Keratinocyte (primary cell): ENCODE measurements around the gene CACNA1I. TPM values are rescaled to one million over a fixed set of nuclear protein-coding genes. Genes with fewer than 3 reads are reported as not detected.

Experiments used
- DNase-seq: peaks from one replicate; pipeline ENCODE4 v3.0.0-alpha.2; 2011; ENCODE audit warnings: low read depth, missing footprints, low spot score
- FAIRE-seq: peaks from 2 replicates; lab custom pipeline; 2011; peaks lifted over from hg19 to GRCh38; lab: Jason Lieb, UNC
- H2AFZ ChIP-seq: 2 replicates; pipeline ENCODE4 v1.6.0; 2012; ENCODE audit warnings: low read length, control low read depth, inconsistent platforms; ENCODE audit not compliant: control insufficient read depth
- H3K27ac ChIP-seq: 2 replicates; pipeline ENCODE4 v1.5.1; 2011; ENCODE audit warnings: low read length; ENCODE audit not compliant: control insufficient read depth, insufficient read depth
- H3K27me3 ChIP-seq: 3 replicates; pipeline ENCODE4 v1.6.0; 2011; ENCODE audit warnings: low read length; ENCODE audit not compliant: control insufficient read depth, insufficient read depth; ENCODE audit errors: extremely low read depth
- H3K36me3 ChIP-seq, 2 experiments: 2 replicates in 1 of 2; 3 replicates in 1 of 2; pipeline ENCODE4 v1.5.1; 2011; ENCODE audit warnings: low read length in 2 of 2, mild to moderate bottlenecking in 1 of 2; ENCODE audit not compliant: control insufficient read depth in 2 of 2, insufficient read depth in 2 of 2; ENCODE audit errors: extremely low read depth in 1 of 2
- H3K4me1 ChIP-seq: 3 replicates; pipeline ENCODE4 v1.5.1; 2011; ENCODE audit warnings: low read length; ENCODE audit not compliant: control insufficient read depth, insufficient read depth; ENCODE audit errors: extremely low read depth
- H3K4me2 ChIP-seq: 3 replicates; pipeline ENCODE4 v1.6.0; 2011; ENCODE audit warnings: low read depth, low read length; ENCODE audit not compliant: control insufficient read depth, insufficient read depth; ENCODE audit errors: extremely low read depth
- H3K4me3 ChIP-seq, 3 experiments: fragments of 200-600 bp in 1 of 3; sonication (generic) in 1 of 3; 2 replicates in 2 of 3; 3 replicates in 1 of 3; pipeline ENCODE4 v1.5.1; 2011 to 2016; ENCODE audit warnings: low read length in 3 of 3, mild to moderate bottlenecking in 3 of 3, control low read depth in 2 of 3, inconsistent platforms in 1 of 3, low read depth in 1 of 3, mixed read lengths in 1 of 3, mixed run types in 1 of 3, moderate library complexity in 1 of 3; ENCODE audit not compliant: control insufficient read depth in 2 of 3, insufficient read depth in 2 of 3; ENCODE audit errors: extremely low read depth in 1 of 3
- H3K79me2 ChIP-seq: 2 replicates; pipeline ENCODE4 v1.6.0; 2012; ENCODE audit warnings: low read length; ENCODE audit not compliant: control insufficient read depth, insufficient read depth
- H3K9ac ChIP-seq: 3 replicates; pipeline ENCODE4 v1.6.0; 2011; ENCODE audit warnings: low read length; ENCODE audit not compliant: control insufficient read depth, insufficient read depth; ENCODE audit errors: extremely low read depth
- H3K9me1 ChIP-seq: 3 replicates; pipeline ENCODE4 v1.6.0; 2011; ENCODE audit warnings: low read length; ENCODE audit not compliant: control insufficient read depth, insufficient read depth; ENCODE audit errors: extremely low read depth
- H3K9me3 ChIP-seq: 2 replicates; pipeline ENCODE4 v1.5.1; 2012; ENCODE audit warnings: low read depth, low read length; ENCODE audit not compliant: control insufficient read depth
- H4K20me1 ChIP-seq: 3 replicates; pipeline ENCODE4 v1.6.0; 2011; ENCODE audit warnings: low read length; ENCODE audit not compliant: control insufficient read depth, insufficient read depth; ENCODE audit errors: extremely low read depth
- EZH2 ChIP-seq: IDR thresholded peaks from one replicate; pipeline ENCODE4 v1.6.1; 2012; ENCODE audit warnings: inconsistent platforms, mild to moderate bottlenecking, low read length, moderate library complexity
- dilution Hi-C: fragments of 300-500 bp; cut with MboI; formaldehyde crosslinking; loops from one replicate; pipeline ENCODE4 v1.7.0; 2020; ENCODE audit warnings: low sequenced_read_pairs; ENCODE audit not compliant: extremely low pct_ligation_motif_present
- polyA plus RNA-seq, 5 experiments: library from polyadenylated mRNA; depleted of rRNA in 3 of 5; stranded (reverse) in 3 of 5; stranded (forward) in 1 of 5; unstranded in 1 of 5; fragments of >200 nt; gene quantifications; 1 replicate in 1 of 5; 2 replicates in 3 of 5; 3 replicates in 1 of 5; pipeline versions ENCODE4 v1.2.1 to v1.2.3, GENCODE V29; 2011 to 2012; ENCODE audit warnings: missing spikeins in 2 of 5, low read depth in 1 of 5, low replicate concordance in 1 of 5
- TF ChIP-seq, protein P1 (sequence below), 3 experiments: IDR thresholded peaks in 1 of 3; conservative IDR thresholded peaks in 1 of 3; optimal IDR thresholded peaks in 1 of 3; 2 replicates in 2 of 3; 3 replicates in 1 of 3; pipeline versions ENCODE3 to v1.5.1; 2011; ENCODE audit warnings: low read length in 3 of 3, mild to moderate bottlenecking in 3 of 3, moderate library complexity in 2 of 3, control low read depth in 1 of 3, inconsistent platforms in 1 of 3; ENCODE audit not compliant: insufficient read depth in 2 of 3; ENCODE audit errors: extremely low read depth in 1 of 3

CACNA1I gene
- polyA plus RNA-seq, 1 donor (not counting 4 experiments of a cell fraction or from before 2014, with no cell fraction given) = not detected

DNA sequence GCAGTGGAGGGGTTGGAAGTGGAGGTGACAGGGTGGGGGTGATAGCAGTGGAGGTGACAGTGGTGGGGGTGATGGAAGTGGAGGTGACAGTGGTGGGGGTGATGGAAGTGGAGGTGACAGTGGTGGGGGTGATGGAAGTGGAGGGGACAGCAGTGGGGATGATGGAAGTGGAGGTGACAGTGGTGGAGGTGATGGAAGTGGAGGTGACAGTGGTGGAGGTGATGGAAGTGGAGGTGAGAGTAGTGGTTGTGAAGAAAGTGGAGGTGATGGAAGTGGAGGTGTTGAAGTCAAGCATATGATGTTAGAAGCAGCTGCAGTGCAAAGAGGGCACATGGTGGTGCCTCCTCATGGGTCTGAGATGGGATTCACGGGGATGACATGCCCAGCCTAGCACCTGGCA, 141.5 kb downstream of the CACNA1I start:
- Histone ChIP-seq H3K4me2 (no peak overlapping the region), H3K4me1 (no peaks in the 10 kb centered on the region), H3K79me2 (no peaks in the 10 kb centered on the region), H3K9me1 (no peaks in the 10 kb centered on the region), H3K9ac (no peak overlapping the region), H3K27ac (no peak overlapping the region), H3K27me3 (peaks cover 8% of the 10 kb centered on the region), H3K9me3 (no peaks in the 10 kb centered on the region), H4K20me1 (no peaks in the 10 kb centered on the region), H3K36me3 (no peaks in the 10 kb centered on the region), H3K4me3 (no peak overlapping the region), H2AFZ (no peak overlapping the region)
- DNase-seq = no peak
- FAIRE-seq = no peak
- dilution Hi-C loops = no loop called here
- TF ChIP-seq, protein P1, sequence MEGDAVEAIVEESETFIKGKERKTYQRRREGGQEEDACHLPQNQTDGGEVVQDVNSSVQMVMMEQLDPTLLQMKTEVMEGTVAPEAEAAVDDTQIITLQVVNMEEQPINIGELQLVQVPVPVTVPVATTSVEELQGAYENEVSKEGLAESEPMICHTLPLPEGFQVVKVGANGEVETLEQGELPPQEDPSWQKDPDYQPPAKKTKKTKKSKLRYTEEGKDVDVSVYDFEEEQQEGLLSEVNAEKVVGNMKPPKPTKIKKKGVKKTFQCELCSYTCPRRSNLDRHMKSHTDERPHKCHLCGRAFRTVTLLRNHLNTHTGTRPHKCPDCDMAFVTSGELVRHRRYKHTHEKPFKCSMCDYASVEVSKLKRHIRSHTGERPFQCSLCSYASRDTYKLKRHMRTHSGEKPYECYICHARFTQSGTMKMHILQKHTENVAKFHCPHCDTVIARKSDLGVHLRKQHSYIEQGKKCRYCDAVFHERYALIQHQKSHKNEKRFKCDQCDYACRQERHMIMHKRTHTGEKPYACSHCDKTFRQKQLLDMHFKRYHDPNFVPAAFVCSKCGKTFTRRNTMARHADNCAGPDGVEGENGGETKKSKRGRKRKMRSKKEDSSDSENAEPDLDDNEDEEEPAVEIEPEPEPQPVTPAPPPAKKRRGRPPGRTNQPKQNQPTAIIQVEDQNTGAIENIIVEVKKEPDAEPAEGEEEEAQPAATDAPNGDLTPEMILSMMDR (optimal IDR thresholded peaks at IDR 0.05 in 1 of 3, IDR thresholded peaks at IDR 0.05 in 1 of 3, conservative IDR thresholded peaks at IDR 0.05 in 1 of 3; ENCODE audit: extremely low read depth in 1 of 3, insufficient read depth in 2 of 3, low read length in 3 of 3) = no peak
- TF ChIP-seq EZH2 = no peak

DNA sequence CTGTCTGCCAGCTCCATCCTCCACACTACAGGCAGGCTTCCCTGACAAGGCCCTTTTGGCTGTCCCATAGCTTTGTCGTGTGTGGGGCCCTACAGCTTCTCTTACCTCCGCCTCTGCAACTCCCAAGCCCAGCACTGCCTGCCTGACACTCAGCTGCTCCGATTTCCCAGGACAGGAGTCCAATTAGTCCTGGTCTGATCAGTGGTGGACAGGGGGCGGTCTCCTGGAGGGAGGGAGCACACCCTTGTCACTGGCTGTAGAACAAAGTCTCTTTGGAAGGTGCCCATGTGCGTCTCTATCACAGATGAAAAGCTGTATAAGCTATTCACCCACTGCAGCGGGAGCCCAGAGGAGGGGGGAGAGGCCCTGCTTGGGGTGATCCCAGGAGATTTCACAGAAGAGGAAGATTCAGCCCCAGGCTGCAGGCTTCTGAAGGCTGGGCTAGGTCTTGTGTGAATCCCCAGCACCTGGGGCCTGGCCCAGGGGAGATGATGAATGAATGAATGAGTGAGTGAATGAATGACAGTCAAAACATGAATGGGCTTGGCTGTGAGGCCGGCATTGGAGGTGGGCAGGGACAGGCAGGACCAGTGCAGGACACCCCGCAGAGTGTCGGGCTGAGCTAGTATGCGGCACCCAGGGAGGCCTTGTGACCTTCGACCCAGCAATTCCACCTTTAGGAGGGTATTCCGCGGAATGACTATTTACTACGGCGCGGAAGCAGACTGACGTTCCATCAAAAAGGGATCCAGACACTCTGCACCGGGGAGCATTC, 142.4 kb downstream of the CACNA1I start:
- TF ChIP-seq EZH2 = no peak
- TF ChIP-seq, protein P1 (optimal IDR thresholded peaks at IDR 0.05 in 1 of 3, IDR thresholded peaks at IDR 0.05 in 1 of 3, conservative IDR thresholded peaks at IDR 0.05 in 1 of 3; ENCODE audit: extremely low read depth in 1 of 3, insufficient read depth in 2 of 3, low read length in 3 of 3) = no peak
- Histone ChIP-seq H2AFZ (no peak overlapping the region), H3K4me2 (no peak overlapping the region), H3K4me1 (no peaks in the 10 kb centered on the region), H3K27ac (no peak overlapping the region), H3K9me1 (no peaks in the 10 kb centered on the region), H3K36me3 (no peaks in the 10 kb centered on the region), H3K4me3 (no peak overlapping the region), H3K9ac (no peak overlapping the region), H3K79me2 (no peaks in the 10 kb centered on the region), H4K20me1 (no peaks in the 10 kb centered on the region), H3K27me3 (peaks cover 8% of the 10 kb centered on the region), H3K9me3 (no peaks in the 10 kb centered on the region)
- dilution Hi-C loops = no loop called here
- FAIRE-seq = no peak
- no peak for DNase-seq
